ENCODE data around the gene TMCC2.

DNA sequence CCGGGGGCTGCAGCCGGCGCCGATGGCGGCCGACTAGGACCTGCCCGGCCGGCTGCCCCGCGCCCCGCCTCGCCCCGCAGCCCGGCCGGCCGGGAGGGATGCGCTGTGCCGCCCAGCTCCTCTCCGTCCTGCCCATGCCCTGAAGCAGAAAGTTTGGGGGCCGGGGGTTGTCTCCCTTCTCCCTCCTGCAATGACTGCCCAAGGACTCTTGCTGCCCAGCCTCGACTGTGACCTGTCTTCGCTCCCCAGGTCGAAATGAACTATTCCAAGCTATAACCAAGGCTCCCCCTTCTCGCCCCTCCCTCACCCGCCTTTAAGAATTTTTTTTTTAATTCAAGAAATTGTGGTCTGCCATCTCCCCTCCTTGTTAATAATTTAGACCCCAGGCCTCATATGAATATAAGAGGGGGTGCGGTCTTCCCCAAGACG lies 361 bp downstream of the TMCC2 start:
- TF ChIP-seq, protein P1, sequence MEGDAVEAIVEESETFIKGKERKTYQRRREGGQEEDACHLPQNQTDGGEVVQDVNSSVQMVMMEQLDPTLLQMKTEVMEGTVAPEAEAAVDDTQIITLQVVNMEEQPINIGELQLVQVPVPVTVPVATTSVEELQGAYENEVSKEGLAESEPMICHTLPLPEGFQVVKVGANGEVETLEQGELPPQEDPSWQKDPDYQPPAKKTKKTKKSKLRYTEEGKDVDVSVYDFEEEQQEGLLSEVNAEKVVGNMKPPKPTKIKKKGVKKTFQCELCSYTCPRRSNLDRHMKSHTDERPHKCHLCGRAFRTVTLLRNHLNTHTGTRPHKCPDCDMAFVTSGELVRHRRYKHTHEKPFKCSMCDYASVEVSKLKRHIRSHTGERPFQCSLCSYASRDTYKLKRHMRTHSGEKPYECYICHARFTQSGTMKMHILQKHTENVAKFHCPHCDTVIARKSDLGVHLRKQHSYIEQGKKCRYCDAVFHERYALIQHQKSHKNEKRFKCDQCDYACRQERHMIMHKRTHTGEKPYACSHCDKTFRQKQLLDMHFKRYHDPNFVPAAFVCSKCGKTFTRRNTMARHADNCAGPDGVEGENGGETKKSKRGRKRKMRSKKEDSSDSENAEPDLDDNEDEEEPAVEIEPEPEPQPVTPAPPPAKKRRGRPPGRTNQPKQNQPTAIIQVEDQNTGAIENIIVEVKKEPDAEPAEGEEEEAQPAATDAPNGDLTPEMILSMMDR (IDR thresholded peaks at IDR 0.05), result no peak
- TF ChIP-seq TCF7L2 (IDR thresholded peaks at IDR 0.05; ENCODE audit: low read depth, low read length) (no peak), POLR2AphosphoS5 (IDR thresholded peaks at IDR 0.05; ENCODE audit: low read depth, low read length) (no peak), REST (IDR thresholded peaks at IDR 0.05; ENCODE audit: insufficient read depth in 1 of 2, low read depth in 2 of 2, low read length in 1 of 2) (no peak), SIN3A (IDR thresholded peaks at IDR 0.05; ENCODE audit: borderline replicate concordance, insufficient read depth, low read depth, low read length) (no peak)
